Measurements from ENCODE around the gene FEZF2.

FEZF2 gene

DNA sequence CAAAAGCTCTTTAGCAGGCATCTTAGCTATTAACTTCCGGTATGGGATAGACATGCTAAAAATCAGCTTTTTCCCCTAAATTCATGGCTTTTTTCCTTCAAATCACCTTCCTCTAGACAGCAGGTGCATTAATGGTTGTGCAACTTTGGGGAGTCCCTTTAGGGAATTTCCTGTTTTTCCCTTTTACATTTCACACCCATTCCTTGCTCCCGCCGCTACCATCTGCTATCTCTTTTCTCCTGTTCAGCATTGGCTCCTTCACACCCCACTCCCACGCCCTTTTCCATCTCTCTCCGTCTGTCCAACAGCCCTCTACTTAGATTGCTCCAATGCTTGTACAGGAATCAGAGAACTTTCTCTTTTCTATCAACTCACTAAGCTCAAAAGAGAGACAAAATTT, 43.4 kb downstream of the FEZF2 start:
- DNase-seq (ENCODE audit: low spot score) = no peak

DNA sequence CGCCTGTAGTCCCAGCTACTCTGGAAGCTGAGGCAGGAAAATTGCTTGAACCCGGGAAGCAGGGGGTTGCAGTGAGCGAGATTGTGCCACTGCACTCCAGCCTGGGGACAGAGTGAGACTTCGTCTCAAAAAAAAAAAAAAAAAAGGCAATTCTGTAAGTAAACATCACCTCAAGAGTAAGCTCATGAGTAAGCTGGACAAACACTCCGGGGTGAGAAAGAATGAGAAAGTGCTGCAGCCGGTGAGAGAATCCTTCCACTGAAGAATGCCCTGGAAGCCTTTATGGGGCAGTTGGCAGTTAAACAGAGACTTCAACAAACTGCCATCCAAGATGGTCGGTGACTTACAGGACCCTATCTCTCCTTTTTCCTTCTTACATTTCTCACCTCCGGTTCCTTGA, 47.5 kb downstream of the FEZF2 start:
- DNase-seq (ENCODE audit: low spot score) = no peak

DNA sequence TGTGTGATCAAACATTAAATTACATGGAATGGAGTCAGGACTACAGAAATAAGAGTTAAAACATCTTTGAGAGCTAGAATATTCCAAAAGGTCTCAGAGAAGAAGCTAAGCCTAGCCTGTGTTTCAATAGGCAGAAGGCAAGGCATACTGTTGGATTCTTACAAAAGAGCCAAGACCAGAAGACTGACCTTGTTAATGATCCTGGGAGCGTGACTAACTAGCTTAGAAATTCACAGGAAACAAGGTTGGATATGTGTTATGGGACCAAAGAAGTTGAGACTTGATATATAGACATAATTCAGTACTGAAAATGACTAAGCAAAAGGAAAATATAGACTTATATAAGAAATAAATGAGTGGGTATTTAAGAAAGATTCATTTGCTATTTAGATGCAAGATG, 50.1 kb downstream of the FEZF2 start:
- DNase-seq (ENCODE audit: low spot score) = no peak
